ENCODE measurements around the gene NSA2.

DNA sequence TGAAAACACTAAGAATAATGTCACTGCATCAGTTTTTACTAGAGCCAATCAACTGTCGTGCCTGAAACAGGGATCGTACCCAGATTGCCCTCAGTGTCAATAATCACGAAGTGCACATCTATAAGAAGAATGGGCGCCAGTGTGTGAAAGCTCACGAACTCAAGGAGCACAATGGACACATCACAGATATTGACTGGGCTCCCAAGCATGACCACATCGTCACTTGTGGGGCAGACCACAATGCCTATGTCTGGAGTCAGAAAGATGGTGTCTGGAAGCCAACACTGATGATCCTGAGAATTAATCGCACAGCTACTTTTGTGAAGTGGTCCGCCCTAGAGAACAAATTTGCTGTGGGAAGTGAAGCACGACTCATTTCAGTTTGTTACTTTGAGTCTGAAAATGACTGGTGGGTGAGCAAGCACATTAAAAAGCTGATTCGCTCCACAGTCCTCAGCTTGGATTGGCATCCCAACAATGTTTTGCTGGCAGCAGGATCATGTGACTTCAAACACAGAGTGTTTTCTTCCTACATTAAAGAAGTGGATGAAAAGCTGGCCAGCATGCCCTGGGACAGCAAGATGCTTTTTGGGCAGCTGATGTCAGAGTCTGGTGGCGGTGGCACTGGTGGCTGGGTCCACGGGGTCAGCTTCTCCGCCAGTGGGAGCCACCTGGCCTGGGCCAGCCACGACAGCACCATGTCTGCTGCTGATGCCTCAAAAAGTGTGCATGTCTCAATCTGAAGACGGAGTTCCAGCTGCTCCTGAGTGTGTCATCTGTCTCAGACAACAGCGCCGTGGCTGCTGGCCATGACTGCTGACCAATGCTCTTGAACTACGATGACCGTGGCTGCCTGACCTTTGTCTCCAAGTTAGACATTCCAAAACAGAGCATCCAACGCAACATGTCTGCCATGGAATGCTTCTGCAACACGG is 32.2 kb downstream of the NSA2 start:
- TF ChIP-seq, protein P1, sequence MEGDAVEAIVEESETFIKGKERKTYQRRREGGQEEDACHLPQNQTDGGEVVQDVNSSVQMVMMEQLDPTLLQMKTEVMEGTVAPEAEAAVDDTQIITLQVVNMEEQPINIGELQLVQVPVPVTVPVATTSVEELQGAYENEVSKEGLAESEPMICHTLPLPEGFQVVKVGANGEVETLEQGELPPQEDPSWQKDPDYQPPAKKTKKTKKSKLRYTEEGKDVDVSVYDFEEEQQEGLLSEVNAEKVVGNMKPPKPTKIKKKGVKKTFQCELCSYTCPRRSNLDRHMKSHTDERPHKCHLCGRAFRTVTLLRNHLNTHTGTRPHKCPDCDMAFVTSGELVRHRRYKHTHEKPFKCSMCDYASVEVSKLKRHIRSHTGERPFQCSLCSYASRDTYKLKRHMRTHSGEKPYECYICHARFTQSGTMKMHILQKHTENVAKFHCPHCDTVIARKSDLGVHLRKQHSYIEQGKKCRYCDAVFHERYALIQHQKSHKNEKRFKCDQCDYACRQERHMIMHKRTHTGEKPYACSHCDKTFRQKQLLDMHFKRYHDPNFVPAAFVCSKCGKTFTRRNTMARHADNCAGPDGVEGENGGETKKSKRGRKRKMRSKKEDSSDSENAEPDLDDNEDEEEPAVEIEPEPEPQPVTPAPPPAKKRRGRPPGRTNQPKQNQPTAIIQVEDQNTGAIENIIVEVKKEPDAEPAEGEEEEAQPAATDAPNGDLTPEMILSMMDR (IDR thresholded peaks at IDR 0.05), result no peak
- TF ChIP-seq EP300 (IDR thresholded peaks at IDR 0.05; ENCODE audit: low read depth) (no peak), POLR2A (IDR thresholded peaks at IDR 0.05) (no peak), POLR2AphosphoS5 (IDR thresholded peaks at IDR 0.05) (no peak)
